Peyer's patch (tissue), 4 donors: Measurements from ENCODE around the gene FAM234B.

Experiments
- POLR2A ChIP-seq, 2 donors: fragments of 450-650 bp; IDR thresholded peaks; one replicate each; pipeline ENCODE4 v1.5.1; 2017; ENCODE audit warnings: antibody characterized with exemption in 2 of 2, mild to moderate bottlenecking in 2 of 2, moderate library complexity in 2 of 2
- TF ChIP-seq, protein P1 (sequence below), 6 experiments: fragments of 450-650 bp in 4 of 6; fragments of 200-600 bp in 2 of 6; sonication (generic) in 1 of 6; IDR thresholded peaks; one replicate each; pipeline ENCODE4 v1.5.1; 2017 to 2019; ENCODE audit warnings: antibody characterized with exemption in 6 of 6, mild to moderate bottlenecking in 3 of 6, moderate library complexity in 1 of 6

DNA sequence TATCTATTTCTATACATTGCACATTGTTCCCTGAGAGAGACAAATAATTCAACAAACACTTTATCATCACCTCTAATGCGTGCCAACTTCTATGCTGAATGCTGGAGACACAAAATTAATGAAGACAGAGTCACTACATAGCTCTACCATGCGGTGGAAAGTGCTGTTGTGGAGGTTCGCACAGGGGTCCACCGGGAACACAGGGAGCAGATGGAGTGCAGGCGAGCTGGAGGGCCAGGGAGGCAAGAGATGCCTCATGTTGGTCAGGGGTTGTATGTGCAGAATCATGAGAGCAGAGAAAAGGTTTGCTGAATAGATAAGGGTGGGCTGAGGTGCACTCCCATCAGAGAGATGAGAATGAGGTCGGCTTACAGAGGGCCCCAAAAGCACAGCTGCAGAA, 25.2 kb downstream of the FAM234B start:
- TF ChIP-seq, protein P1, sequence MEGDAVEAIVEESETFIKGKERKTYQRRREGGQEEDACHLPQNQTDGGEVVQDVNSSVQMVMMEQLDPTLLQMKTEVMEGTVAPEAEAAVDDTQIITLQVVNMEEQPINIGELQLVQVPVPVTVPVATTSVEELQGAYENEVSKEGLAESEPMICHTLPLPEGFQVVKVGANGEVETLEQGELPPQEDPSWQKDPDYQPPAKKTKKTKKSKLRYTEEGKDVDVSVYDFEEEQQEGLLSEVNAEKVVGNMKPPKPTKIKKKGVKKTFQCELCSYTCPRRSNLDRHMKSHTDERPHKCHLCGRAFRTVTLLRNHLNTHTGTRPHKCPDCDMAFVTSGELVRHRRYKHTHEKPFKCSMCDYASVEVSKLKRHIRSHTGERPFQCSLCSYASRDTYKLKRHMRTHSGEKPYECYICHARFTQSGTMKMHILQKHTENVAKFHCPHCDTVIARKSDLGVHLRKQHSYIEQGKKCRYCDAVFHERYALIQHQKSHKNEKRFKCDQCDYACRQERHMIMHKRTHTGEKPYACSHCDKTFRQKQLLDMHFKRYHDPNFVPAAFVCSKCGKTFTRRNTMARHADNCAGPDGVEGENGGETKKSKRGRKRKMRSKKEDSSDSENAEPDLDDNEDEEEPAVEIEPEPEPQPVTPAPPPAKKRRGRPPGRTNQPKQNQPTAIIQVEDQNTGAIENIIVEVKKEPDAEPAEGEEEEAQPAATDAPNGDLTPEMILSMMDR (IDR thresholded peaks at IDR 0.05) = no peak
- TF ChIP-seq POLR2A (IDR thresholded peaks at IDR 0.05) = no peak
